Left hindlimb (tissue), 1 donor: Measurements from ENCODE around the gene NACA.

ENCODE experiments used
- DNase-seq: peaks from one replicate; pipeline ENCODE4 v3.0.0-alpha.2; 2018

NACA gene

GRCh38 chr12:56687223-56688128 is 37.6 kb downstream of the NACA start:
- DNase-seq, result peak; percentile 56

- no peak for DNase-seq
Measured at GRCh38 chr12:56684745-56685359, 40.2 kb downstream of the NACA start.

GRCh38 chr12:56682323-56682722 is 42.8 kb downstream of the NACA start:
- no peak for DNase-seq

GRCh38 chr12:56679883-56680575 is 45.1 kb downstream of the NACA start:
- DNase-seq, result no peak

GRCh38 chr12:56678852-56679251 is 46.2 kb downstream of the NACA start:
- DNase-seq, result no peak

- no peak for DNase-seq
Measured at GRCh38 chr12:56677680-56678079, 47.4 kb downstream of the NACA start.

GRCh38 chr12:56676851-56677580 is 48.1 kb downstream of the NACA start:
- no peak for DNase-seq

- no peak for DNase-seq
Measured at GRCh38 chr12:56671608-56672007, 53.5 kb downstream of the NACA start.

GRCh38 chr12:56670836-56671235 is 54.3 kb downstream of the NACA start:
- DNase-seq, result no peak

- no peak for DNase-seq
Measured at GRCh38 chr12:56668197-56668457, 57.0 kb downstream of the NACA start.
